ENCODE data around the gene PRR13. TPM values are rescaled to one million over a fixed set of nuclear protein-coding genes. Genes with fewer than 3 reads are reported as not detected.

Gene PRR13
- polyA plus RNA-seq, 1 donor from 2014 or later, result 6.4 TPM

- Histone ChIP-seq H3K9me3 (ENCODE audit: low read length) (no peaks in the 10 kb centered on the region), H3K79me2 (replicated peaks; ENCODE audit: insufficient read depth, low read length) (peaks cover 57% of the 10 kb centered on the region), H3K27ac (ENCODE audit: low read length) (no peak overlapping the region), H3K9me2 (ENCODE audit: insufficient read depth, low read length) (no peaks in the 10 kb centered on the region), H3K4me2 (ENCODE audit: low read length) (no peak overlapping the region), H3K27me3 (ENCODE audit: insufficient read depth, low read depth, low read length) (no peaks in the 10 kb centered on the region), H2AFZ (ENCODE audit: low read depth, low read length) (no peak overlapping the region), H3K4me3 (ENCODE audit: low read length) (no peak overlapping the region), H3F3A (ENCODE audit: insufficient read depth, low read length, poor library complexity, severe bottlenecking) (no peaks in the 10 kb centered on the region), H4K20me1 (ENCODE audit: insufficient read depth) (peaks cover 34% of the 10 kb centered on the region), H3K36me3 (ENCODE audit: insufficient read depth, low read length) (peaks cover 9% of the 10 kb centered on the region), H3K9ac (ENCODE audit: low read length) (no peak overlapping the region)
- TF ChIP-seq CTCF (IDR thresholded peaks at IDR 0.05; ENCODE audit: poor library complexity, severe bottlenecking), result no peak
- no peak for TF ChIP-seq EP300 (conservative IDR thresholded peaks at IDR 0.05; ENCODE audit: poor library complexity, severe bottlenecking)
- TF ChIP-seq EZH2 (IDR thresholded peaks at IDR 0.05; ENCODE audit: borderline replicate concordance, insufficient read depth, low read length, poor library complexity, severe bottlenecking), result no peak
- TF ChIP-seq SMC3 (conservative IDR thresholded peaks at IDR 0.05; ENCODE audit: poor library complexity), result no peak
- no peak for TF ChIP-seq REST (IDR thresholded peaks at IDR 0.05; ENCODE audit: borderline replicate concordance)
- no peak for TF ChIP-seq MXI1 (conservative IDR thresholded peaks at IDR 0.05; ENCODE audit: poor library complexity, severe bottlenecking)
- TF ChIP-seq POLR2AphosphoS5 (IDR thresholded peaks at IDR 0.05), result no peak
- TF ChIP-seq TAF1 (IDR thresholded peaks at IDR 0.05; ENCODE audit: low read depth), result no peak
- no peak for TF ChIP-seq RAD21 (conservative IDR thresholded peaks at IDR 0.05)
These were observed 15.3 kb downstream of the PRR13 start for GRCh38 chr12:53456654-53457366.

- Histone ChIP-seq H3F3A (ENCODE audit: insufficient read depth, low read length, poor library complexity, severe bottlenecking) (no peaks in the 10 kb centered on the region), H3K27me3 (ENCODE audit: insufficient read depth, low read depth, low read length) (no peaks in the 10 kb centered on the region), H3K4me2 (ENCODE audit: low read length) (no peak overlapping the region), H4K20me1 (ENCODE audit: insufficient read depth) (peaks cover 30% of the 10 kb centered on the region), H3K79me2 (replicated peaks; ENCODE audit: insufficient read depth, low read length) (peaks cover 46% of the 10 kb centered on the region), H3K9me2 (ENCODE audit: insufficient read depth, low read length) (no peaks in the 10 kb centered on the region), H3K9me3 (ENCODE audit: low read length) (no peaks in the 10 kb centered on the region), H3K27ac (ENCODE audit: low read length) (no peak overlapping the region), H3K4me3 (ENCODE audit: low read length) (no peak overlapping the region), H3K36me3 (ENCODE audit: insufficient read depth, low read length) (peaks cover 22% of the 10 kb centered on the region), H2AFZ (ENCODE audit: low read depth, low read length) (no peak overlapping the region), H3K9ac (ENCODE audit: low read length) (no peak overlapping the region)
- TF ChIP-seq EP300 (conservative IDR thresholded peaks at IDR 0.05; ENCODE audit: poor library complexity, severe bottlenecking) (no peak), EZH2 (IDR thresholded peaks at IDR 0.05; ENCODE audit: borderline replicate concordance, insufficient read depth, low read length, poor library complexity, severe bottlenecking) (no peak), MXI1 (conservative IDR thresholded peaks at IDR 0.05; ENCODE audit: poor library complexity, severe bottlenecking) (no peak), SMC3 (conservative IDR thresholded peaks at IDR 0.05; ENCODE audit: poor library complexity) (no peak), CTCF (IDR thresholded peaks at IDR 0.05; ENCODE audit: poor library complexity, severe bottlenecking) (no peak), POLR2AphosphoS5 (IDR thresholded peaks at IDR 0.05) (no peak), REST (IDR thresholded peaks at IDR 0.05; ENCODE audit: borderline replicate concordance) (no peak), RAD21 (conservative IDR thresholded peaks at IDR 0.05) (no peak), TAF1 (IDR thresholded peaks at IDR 0.05; ENCODE audit: low read depth) (no peak)
These were observed 17.6 kb downstream of the PRR13 start for GRCh38 chr12:53459097-53459496.

All from neural cell (in vitro differentiated cells).